HepG2 (cell line): ENCODE results near the gene NCOA4. TPM values are rescaled to one million over a fixed set of nuclear protein-coding genes. Genes with fewer than 3 reads are reported as not detected.
A peak's percentile ranks its signal among the peaks of the same experiment; 100 is the strongest.

Experiments used
- DMTF1 ChIP-seq: sonication (generic); formaldehyde crosslinking; IDR thresholded peaks from 2 replicates; pipeline ENCODE4 v1.4.0; 2020; ENCODE audit warnings: mild to moderate bottlenecking, missing genetic modification reagents
- NFAT5 ChIP-seq: sonication (generic); formaldehyde crosslinking; IDR thresholded peaks from 2 replicates; pipeline ENCODE4 v1.4.0; 2020; ENCODE audit warnings: missing genetic modification reagents
- PREB ChIP-seq: sonication (generic); formaldehyde crosslinking; IDR thresholded peaks from 2 replicates; pipeline ENCODE4 v1.4.0; 2020; ENCODE audit warnings: missing genetic modification reagents
- SIX4 ChIP-seq: sonication (generic); formaldehyde crosslinking; IDR thresholded peaks from 2 replicates; pipeline ENCODE4 v1.4.0; 2020; ENCODE audit warnings: missing genetic modification reagents
- SNRNP70 ChIP-seq: fragments of 200-400 bp; formaldehyde crosslinking; IDR thresholded peaks from 2 replicates; pipeline ENCODE4 v1.6.1; 2017; ENCODE audit warnings: mild to moderate bottlenecking, low read depth, low read length, moderate library complexity
- TOE1 ChIP-seq: sonication (generic); formaldehyde crosslinking; IDR thresholded peaks from 2 replicates; pipeline ENCODE4 v1.4.0; 2020; ENCODE audit warnings: mild to moderate bottlenecking, missing genetic modification reagents
- ZFP82 ChIP-seq: sonication (generic); formaldehyde crosslinking; IDR thresholded peaks from 2 replicates; pipeline ENCODE4 v1.5.1; 2020; ENCODE audit warnings: mild to moderate bottlenecking, missing genetic modification reagents, borderline replicate concordance
- ZNF138 ChIP-seq: sonication (generic); formaldehyde crosslinking; IDR thresholded peaks from 2 replicates; pipeline ENCODE4 v1.5.0; 2020; ENCODE audit warnings: mild to moderate bottlenecking, low read depth, missing genetic modification reagents
- ZNF329 ChIP-seq: sonication (generic); formaldehyde crosslinking; IDR thresholded peaks from 2 replicates; pipeline ENCODE4 v1.9.0; 2021; ENCODE audit warnings: low read depth, mild to moderate bottlenecking, missing genetic modification reagents
- ZNF496 ChIP-seq: sonication (generic); formaldehyde crosslinking; IDR thresholded peaks from 2 replicates; pipeline ENCODE4 v1.8.1; 2023; ENCODE audit warnings: mild to moderate bottlenecking, moderate library complexity, missing genetic modification reagents; ENCODE audit not compliant: insufficient replicate concordance
- ZNF547 ChIP-seq: sonication (generic); formaldehyde crosslinking; IDR thresholded peaks from 2 replicates; pipeline ENCODE4 v1.5.1; 2020; ENCODE audit warnings: mild to moderate bottlenecking, missing genetic modification reagents
- ZNF609 ChIP-seq: sonication (generic); formaldehyde crosslinking; IDR thresholded peaks from 2 replicates; pipeline ENCODE4 v1.4.0; 2020; ENCODE audit warnings: mild to moderate bottlenecking, missing genetic modification reagents, borderline replicate concordance
- ZNF614 ChIP-seq: IDR thresholded peaks from 2 replicates; pipeline ENCODE4 v1.6.1; 2018; ENCODE audit warnings: missing biosample characterization, missing genetic modification reagents, inconsistent platforms, borderline replicate concordance
- ZNF737 ChIP-seq: sonication (generic); formaldehyde crosslinking; IDR thresholded peaks from 2 replicates; pipeline ENCODE4 v1.5.0; 2020; ENCODE audit warnings: missing genetic modification reagents, mild to moderate bottlenecking, borderline replicate concordance
- ZNF850 ChIP-seq: sonication (generic); formaldehyde crosslinking; conservative IDR thresholded peaks from 2 replicates; pipeline ENCODE4 v1.9.0; 2021; ENCODE audit warnings: mild to moderate bottlenecking, missing genetic modification reagents
- polyA plus RNA-seq, 8 experiments: library from polyadenylated mRNA; depleted of rRNA in 3 of 8; stranded (reverse) in 7 of 8; unstranded in 1 of 8; fragments of >200 nt; fragmentation: Illumina TruSeq in 4 of 8; extraction: Trizol in 4 of 8; gene quantifications; 2 replicates each; pipeline versions ENCODE4 v1.2.1 to v1.2.3, GENCODE V29; 2011 to 2016; ENCODE audit warnings: low read depth in 4 of 8, missing spikeins in 1 of 8, mixed read lengths in 1 of 8; ENCODE audit not compliant: insufficient read depth in 1 of 8
- total RNA-seq, 5 experiments: library from RNA; depleted of rRNA; stranded (reverse); fragments of >200 nt; fragmentation: Illumina TruSeq; extraction: Trizol; gene quantifications; 2 replicates each; pipeline ENCODE4 v1.2.3, GENCODE V29; 2016; ENCODE audit warnings: low read depth in 1 of 5

Gene NCOA4
- total and polyA plus RNA-seq, 2 of the 13 experiments (the other 11 are each of a cell fraction or from before 2014, with no cell fraction given): 306 to 400 TPM

- TF ChIP-seq DMTF1 (CRISPR knock-in tag): no peak
- TF ChIP-seq ZNF737: no peak; the same call in 1 of the 2 replicates
- no peak for TF ChIP-seq SNRNP70
- no peak for TF ChIP-seq ZNF138 (CRISPR knock-in tag)
- TF ChIP-seq PREB: no peak
- no peak; the same call in 1 of the 2 replicates for TF ChIP-seq TOE1 (CRISPR knock-in tag)
- TF ChIP-seq ZNF609 (CRISPR knock-in tag): peak; percentile 96
- TF ChIP-seq ZNF850 (CRISPR knock-in tag): no peak
- 0 out of 2 replicates have a peak, but pooled peaks have one; percentile 45 for TF ChIP-seq ZNF329 (CRISPR knock-in tag)
- TF ChIP-seq ZNF547: no peak
- TF ChIP-seq ZNF496 (CRISPR knock-in tag): no peak
- no peak for TF ChIP-seq NFAT5 (CRISPR knock-in tag)
- peak; percentile 82; the same call in 1 of the 2 replicates for TF ChIP-seq SIX4 (CRISPR knock-in tag)
- peak; percentile 52 for TF ChIP-seq ZNF614 (CRISPR knock-in tag)
- TF ChIP-seq ZFP82 (CRISPR knock-in tag): no peak
Measured at GRCh38 chr10:46052057-46052790, 21.8 kb upstream of the NCOA4 start (continued).
